NCI-H82 treated with DMSO at 0.1 percent for 48 hours (cell line): ENCODE data around the gene RBM20.

ENCODE experiments used
- DNase-seq: peaks from one replicate; lab custom pipeline; 2025; ENCODE audit not compliant: unreplicated experiment; lab: John Stamatoyannopoulos, UW

RBM20 gene

GRCh38 chr10:110804376-110804775 lies 160.2 kb downstream of the RBM20 start:
- no peak for DNase-seq

GRCh38 chr10:110805292-110805691 lies 161.2 kb downstream of the RBM20 start:
- no peak for DNase-seq

GRCh38 chr10:110806335-110806734 lies 162.2 kb downstream of the RBM20 start:
- no peak for DNase-seq

- no peak for DNase-seq
These were observed 164.0 kb downstream of the RBM20 start for GRCh38 chr10:110808123-110808522.

- DNase-seq, result no peak
These were observed 164.5 kb downstream of the RBM20 start for GRCh38 chr10:110808615-110809014.

GRCh38 chr10:110810625-110811024 lies 166.5 kb downstream of the RBM20 start:
- DNase-seq, result no peak

GRCh38 chr10:110811791-110812581 lies 167.8 kb downstream of the RBM20 start:
- no peak for DNase-seq

- DNase-seq, result no peak
These were observed 168.4 kb downstream of the RBM20 start for GRCh38 chr10:110812583-110812982.

- DNase-seq, result no peak
These were observed 169.8 kb downstream of the RBM20 start for GRCh38 chr10:110813743-110814472.

- DNase-seq, result no peak
These were observed 171.3 kb downstream of the RBM20 start for GRCh38 chr10:110815354-110816004.

GRCh38 chr10:110817614-110818013 lies 173.5 kb downstream of the RBM20 start:
- DNase-seq, result peak; percentile 16

- DNase-seq, result peak; percentile 20
These were observed 174.4 kb downstream of the RBM20 start for GRCh38 chr10:110818311-110819256.

- DNase-seq, result no peak
These were observed 176.2 kb downstream of the RBM20 start for GRCh38 chr10:110820321-110820814.

GRCh38 chr10:110821508-110821907 lies 177.4 kb downstream of the RBM20 start:
- no peak for DNase-seq

GRCh38 chr10:110822035-110822711 lies 178.0 kb downstream of the RBM20 start:
- no peak for DNase-seq

- no peak for DNase-seq
These were observed 178.7 kb downstream of the RBM20 start for GRCh38 chr10:110822712-110823311.

GRCh38 chr10:110824152-110824441 lies 180.0 kb downstream of the RBM20 start:
- no peak for DNase-seq

GRCh38 chr10:110824660-110825059 lies 180.5 kb downstream of the RBM20 start:
- no peak for DNase-seq

GRCh38 chr10:110825508-110825907 lies 181.4 kb downstream of the RBM20 start:
- no peak for DNase-seq

- DNase-seq, result no peak
These were observed 183.3 kb downstream of the RBM20 start for GRCh38 chr10:110827410-110827809.
